GM18870 (cell line): ENCODE measurements around the gene REPS2.
A peak's percentile ranks its signal among the peaks of the same experiment; 100 is the strongest.

Source experiments
- ATAC-seq: cut with Tn5 transposase; IDR thresholded peaks from one replicate; pipeline ENCODE4 v1.9.1; 2021; ENCODE audit warnings: moderate library complexity; ENCODE audit not compliant: unreplicated experiment

The REPS2 gene

GRCh38 chrX:17077361-17077760 lies 130.9 kb downstream of the REPS2 start:
- ATAC-seq, result no peak

- ATAC-seq, result no peak
Measured at GRCh38 chrX:17078031-17078720, 131.7 kb downstream of the REPS2 start.

DNA sequence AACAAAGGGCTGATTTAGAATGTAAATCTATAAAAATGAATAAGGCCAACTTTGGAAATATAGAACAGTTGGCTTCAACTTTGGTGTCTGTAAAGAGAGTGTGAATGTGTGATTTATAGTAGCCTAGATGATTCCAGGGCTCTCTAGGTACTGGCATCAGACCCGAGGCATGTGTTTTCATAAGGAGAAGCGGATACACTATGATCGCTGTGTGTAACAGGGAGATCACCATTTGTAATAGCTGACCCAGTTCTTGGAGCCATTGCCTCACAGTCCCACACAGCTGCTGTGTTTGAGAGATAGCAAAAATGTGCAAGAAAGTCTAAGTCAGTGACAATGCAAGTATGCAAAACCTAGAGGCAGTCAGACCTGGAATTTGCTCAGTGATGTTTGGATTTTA lies 135.1 kb downstream of the REPS2 start:
- ATAC-seq, result no peak

- ATAC-seq, result no peak
Measured at GRCh38 chrX:17081968-17082367, 135.5 kb downstream of the REPS2 start.

DNA sequence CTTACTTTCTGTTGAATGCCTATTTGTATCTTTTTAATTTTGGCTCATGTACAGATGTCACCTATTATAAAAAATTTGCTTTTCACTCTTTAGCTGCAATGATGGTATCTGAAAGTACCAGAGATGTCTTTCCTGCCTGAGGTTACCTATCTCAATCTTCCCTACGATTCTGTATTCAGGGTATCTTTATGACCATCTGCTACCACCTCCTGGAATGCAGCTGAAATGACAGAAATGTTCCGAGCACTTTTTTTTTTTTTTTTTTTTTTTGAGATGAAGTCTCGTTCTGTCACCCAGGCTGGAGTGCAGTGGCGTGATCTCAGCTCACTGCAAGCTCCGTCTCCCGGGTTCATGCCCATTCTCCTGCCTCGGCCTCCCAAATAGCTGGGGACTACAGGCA lies 136.4 kb downstream of the REPS2 start:
- ATAC-seq, result no peak

- no peak for ATAC-seq
Measured at GRCh38 chrX:17086317-17086716, 139.9 kb downstream of the REPS2 start.

DNA sequence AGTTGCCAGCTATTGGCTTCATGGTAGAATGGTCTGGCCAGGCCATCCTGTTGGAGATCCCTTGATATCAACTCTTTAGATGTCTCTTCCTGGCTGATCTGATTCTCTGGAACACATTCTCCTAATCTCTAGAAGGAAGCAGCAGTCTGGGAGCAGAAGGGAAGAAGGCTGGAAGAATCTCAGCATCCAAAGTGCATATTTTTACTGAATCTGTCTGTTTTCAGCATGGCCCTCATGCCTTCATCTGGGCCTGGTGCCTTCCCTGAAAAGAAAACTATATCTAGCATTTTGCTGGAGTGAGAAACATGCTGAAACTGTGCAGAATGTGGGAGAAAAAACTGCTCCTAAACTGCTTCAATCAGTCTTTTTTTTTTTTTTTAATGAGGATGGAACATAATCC lies 148.7 kb downstream of the REPS2 start:
- ATAC-seq, result no peak

DNA sequence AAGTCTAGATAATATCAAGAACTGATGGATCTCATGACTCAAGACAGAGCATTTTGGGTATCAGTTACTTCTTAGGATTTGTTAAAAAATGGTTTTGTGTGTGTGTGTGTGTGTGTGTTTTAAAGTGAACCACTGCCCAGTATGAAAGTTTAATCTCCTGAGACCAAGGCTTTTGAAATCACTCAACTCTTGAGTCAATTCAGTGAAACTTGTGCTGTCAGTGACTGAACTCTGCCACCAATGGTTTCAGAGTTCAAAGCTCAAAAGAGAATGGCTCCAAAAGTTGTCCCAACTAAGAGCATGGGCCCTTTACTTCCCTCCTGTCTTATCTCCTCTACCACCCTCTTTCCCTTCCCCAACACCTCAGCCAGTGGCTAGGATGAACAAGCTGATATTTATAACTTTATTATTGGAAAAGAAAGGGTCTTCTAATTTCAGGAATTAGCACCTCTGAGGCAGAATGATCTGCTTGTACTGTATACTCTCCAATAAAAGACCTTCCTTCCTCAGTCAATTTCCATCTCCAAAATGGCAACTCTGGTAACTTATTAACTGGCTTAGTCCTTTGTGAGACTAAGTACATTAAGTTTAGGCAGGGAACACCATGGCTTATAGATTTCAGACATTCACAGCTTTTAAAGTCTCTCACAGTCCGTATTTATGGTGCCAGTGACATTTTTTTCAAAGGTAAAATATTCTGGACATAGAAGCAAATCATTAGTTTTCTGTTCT lies 152.2 kb downstream of the REPS2 start:
- peak; percentile 83 for ATAC-seq

GRCh38 chrX:17104433-17104832 lies 158.0 kb downstream of the REPS2 start:
- peak; percentile 48 for ATAC-seq

- ATAC-seq, result no peak
Measured at GRCh38 chrX:17120816-17121215, 174.4 kb downstream of the REPS2 start.

DNA sequence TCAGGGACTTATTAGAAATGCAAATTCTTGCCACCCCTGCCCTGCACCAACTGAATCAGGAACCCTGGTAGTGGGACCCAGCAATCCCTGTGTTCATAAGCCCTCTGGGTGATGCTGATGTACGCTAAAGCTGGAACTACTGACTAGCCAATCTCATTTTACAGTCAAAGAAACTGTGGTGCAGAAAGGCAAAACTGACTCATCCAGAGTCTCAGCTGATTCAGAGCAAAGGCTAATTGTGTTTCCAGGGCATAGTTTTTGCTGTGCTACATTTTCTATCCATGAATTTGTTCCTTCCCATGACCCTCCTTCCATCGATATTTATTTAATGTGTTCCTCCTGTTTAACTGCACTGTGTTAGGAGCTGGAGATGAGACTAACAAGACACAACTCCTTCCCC lies 207.5 kb downstream of the REPS2 start:
- no peak for ATAC-seq

GRCh38 chrX:17160975-17161374 lies 214.5 kb downstream of the REPS2 start:
- ATAC-seq, result no peak

- no peak for ATAC-seq
Measured at GRCh38 chrX:17161991-17162390, 215.5 kb downstream of the REPS2 start.

- ATAC-seq, result no peak
Measured at GRCh38 chrX:17164079-17164478, 217.6 kb downstream of the REPS2 start.

DNA sequence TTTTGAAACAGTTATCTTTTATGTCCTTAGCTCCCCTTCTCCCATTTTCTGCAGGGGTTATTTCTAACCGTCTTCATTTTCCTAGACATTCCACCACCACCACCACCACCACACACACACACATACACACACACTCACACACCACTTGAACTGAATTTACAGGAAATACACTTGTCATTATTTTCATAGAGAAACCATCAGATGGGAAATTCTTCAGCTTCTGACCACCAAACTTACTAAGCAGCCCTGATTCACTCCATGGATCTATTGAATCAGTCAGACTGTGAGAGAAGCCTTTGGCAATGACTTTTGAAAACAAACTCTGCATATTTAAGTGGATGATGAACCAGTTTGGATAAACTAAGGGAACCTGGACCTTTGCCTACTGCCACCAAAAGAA lies 218.5 kb downstream of the REPS2 start:
- ATAC-seq, result no peak

GRCh38 chrX:17167915-17168314 lies 221.5 kb downstream of the REPS2 start:
- ATAC-seq, result no peak

DNA sequence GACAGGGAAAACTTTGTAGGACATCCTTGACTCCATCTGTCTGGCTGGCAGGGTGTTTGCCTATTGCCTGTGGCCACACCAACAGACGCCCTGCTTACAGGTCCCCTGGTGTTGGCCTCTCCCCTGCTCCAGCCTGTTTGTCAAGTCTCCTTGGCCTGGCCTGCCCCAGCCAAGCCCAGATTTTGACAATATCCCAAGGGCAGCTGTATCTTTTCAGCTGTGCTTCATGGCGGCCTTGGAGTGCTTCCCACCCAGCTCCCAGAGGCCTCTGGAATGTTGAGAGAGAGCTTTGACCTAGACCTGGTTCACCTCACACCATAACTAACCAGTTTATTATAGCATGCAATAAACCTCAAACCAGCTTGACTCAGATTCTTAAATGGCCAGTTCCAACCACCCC lies 224.5 kb downstream of the REPS2 start:
- no peak for ATAC-seq

- ATAC-seq, result no peak
Measured at GRCh38 chrX:17174671-17175070, 228.2 kb downstream of the REPS2 start.

GRCh38 chrX:17182317-17182716 lies 235.9 kb downstream of the REPS2 start:
- ATAC-seq, result no peak

DNA sequence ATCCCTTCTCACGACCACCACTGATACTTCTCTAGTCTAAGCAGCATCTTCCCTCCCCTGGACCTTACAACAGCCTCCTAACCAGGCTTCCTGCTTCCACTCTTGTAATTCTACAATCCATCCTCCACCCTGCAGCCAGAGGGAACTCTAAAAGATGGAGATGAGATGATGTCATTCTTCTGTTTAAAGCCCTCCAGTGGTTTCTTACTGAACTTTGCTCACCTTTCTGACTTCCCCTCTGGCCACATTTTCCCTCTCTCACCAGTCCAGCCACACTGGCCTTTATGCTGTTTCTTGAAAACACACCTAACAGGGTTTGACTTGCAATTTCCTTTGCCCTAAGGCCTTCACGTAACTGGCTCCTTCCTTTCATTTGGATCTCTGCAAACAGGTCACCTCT lies 237.1 kb downstream of the REPS2 start:
- no peak for ATAC-seq

DNA sequence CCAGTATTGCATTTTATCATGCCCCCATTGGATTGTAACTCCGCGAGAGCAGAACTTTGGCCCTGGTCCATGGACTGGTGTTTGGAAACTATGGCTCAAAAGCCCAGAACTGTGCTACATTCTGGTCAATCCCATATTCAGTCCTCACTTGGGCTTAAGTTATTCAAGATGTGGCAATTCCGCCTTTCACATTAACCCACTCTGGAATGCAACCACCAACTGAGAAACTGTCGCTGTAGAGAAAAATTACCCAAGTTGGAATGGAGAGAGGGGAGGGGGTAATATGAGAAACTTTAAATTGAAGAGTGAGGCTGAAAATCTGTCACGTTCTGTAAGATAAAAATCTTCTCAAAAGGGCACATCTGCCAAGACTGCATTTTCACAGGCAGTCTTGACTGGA lies 239.0 kb downstream of the REPS2 start:
- no peak for ATAC-seq

DNA sequence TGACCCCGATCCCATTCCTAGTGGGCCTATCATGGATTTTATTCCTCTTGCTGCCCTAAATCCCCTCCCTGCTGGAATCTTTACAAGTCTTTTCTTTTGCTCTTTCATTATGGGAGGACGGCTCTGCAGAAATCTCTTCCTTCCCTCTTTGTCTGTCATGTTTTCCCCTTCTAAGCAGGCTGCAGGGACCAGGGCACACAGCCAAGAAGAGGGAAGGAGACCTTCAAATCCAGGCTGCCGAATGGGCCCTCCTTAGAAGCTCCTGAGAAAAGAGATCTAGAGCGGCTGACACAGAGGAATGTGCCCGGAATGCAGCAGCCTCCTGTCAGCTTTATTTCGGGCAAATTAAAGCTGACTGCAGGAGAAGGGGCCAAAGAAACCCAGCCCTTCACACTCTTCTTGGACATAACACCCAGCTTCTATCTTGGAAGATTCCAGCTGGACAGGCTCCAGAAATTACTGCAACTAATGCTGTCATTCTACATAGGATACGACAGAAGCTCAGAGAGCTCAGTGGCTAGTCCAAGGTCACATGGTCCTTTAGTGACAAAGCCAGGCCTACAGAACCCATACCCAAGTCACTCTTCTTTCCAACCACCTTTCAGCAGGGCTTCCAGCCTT lies 240.8 kb downstream of the REPS2 start:
- no peak for ATAC-seq
